WTC11 (cell line): ENCODE data around the gene TMEM8B. TPM values are rescaled to one million over a fixed set of nuclear protein-coding genes. Genes with fewer than 3 reads are reported as not detected.
A peak's percentile ranks its signal among the peaks of the same experiment; 100 is the strongest.

Experiments used
- ATAC-seq: fragments of 200-7000 bp; cut with Tn5 transposase; 2 replicates; pipeline ENCODE4 v1.10.0; 2021; ENCODE audit warnings: mild to moderate bottlenecking, moderate library complexity
- CTCF ChIA-PET: fragments of 300-600 bp; sonication (Branson Sonifier 250); formaldehyde crosslinking; loops from one replicate; lab custom pipeline; 2021; ENCODE audit warnings: antibody characterized with exemption; lab: Charles Lee
- POLR2A ChIA-PET: fragments of 350-600 bp; sonication (Branson Sonifier 250); formaldehyde crosslinking; loops from one replicate; lab custom pipeline; 2021; ENCODE audit warnings: antibody characterized with exemption; lab: Charles Lee
- DNase-seq: peaks from one replicate; pipeline ENCODE4 v3.0.0; 2021; ENCODE audit warnings: low spot score
- H3K27ac Mint-ChIP-seq: 2 replicates; pipeline ENCODE4 v1.8.0; 2021; ENCODE audit warnings: mixed read lengths
- H3K27me3 Mint-ChIP-seq: 2 replicates; pipeline ENCODE4 v1.8.0; 2021; ENCODE audit warnings: low read depth, mild to moderate bottlenecking, moderate library complexity, mixed read lengths
- H3K36me3 Mint-ChIP-seq: 2 replicates; pipeline ENCODE4 v1.8.0; 2021; ENCODE audit warnings: mixed read lengths
- H3K4me1 Mint-ChIP-seq: 2 replicates; pipeline ENCODE4 v1.8.0; 2022; ENCODE audit warnings: mixed read lengths
- H3K4me3 Mint-ChIP-seq: 2 replicates; pipeline ENCODE4 v1.8.0; 2021; ENCODE audit warnings: mild to moderate bottlenecking, moderate library complexity, mixed read lengths
- H3K9me3 Mint-ChIP-seq: 2 replicates; pipeline ENCODE4 v1.8.0; 2021; ENCODE audit warnings: mixed read lengths
- ATF3 ChIP-seq: sonication (generic); formaldehyde crosslinking; conservative IDR thresholded peaks from 2 replicates; pipeline ENCODE4 v1.8.1; 2022; ENCODE audit warnings: mild to moderate bottlenecking, missing genetic modification reagents
- ATF6 ChIP-seq: sonication (generic); formaldehyde crosslinking; IDR thresholded peaks from 2 replicates; pipeline ENCODE4 v1.8.1; 2023; ENCODE audit warnings: mild to moderate bottlenecking, missing genetic modification reagents
- EMX1 ChIP-seq: fragments of 250-450 bp; sonication (Bioruptor Pico); IDR thresholded peaks from 2 replicates; pipeline ENCODE4 v1.8.0; 2021; ENCODE audit warnings: mild to moderate bottlenecking
- HMGA2 ChIP-seq: fragments of 250-450 bp; sonication (Bioruptor Pico); IDR thresholded peaks from 2 replicates; pipeline ENCODE4 v1.4.0; 2021; ENCODE audit warnings: mild to moderate bottlenecking, moderate library complexity
- HMGXB4 ChIP-seq: sonication (generic); formaldehyde crosslinking; IDR thresholded peaks from 2 replicates; pipeline ENCODE4 v1.8.1; 2023; ENCODE audit warnings: mild to moderate bottlenecking, moderate library complexity, missing genetic modification reagents
- IRF2 ChIP-seq: sonication (generic); formaldehyde crosslinking; IDR thresholded peaks from 2 replicates; pipeline ENCODE4 v1.8.0; 2022; ENCODE audit warnings: low read depth, missing genetic modification reagents, borderline replicate concordance
- JUN ChIP-seq: sonication (generic); formaldehyde crosslinking; IDR thresholded peaks from 2 replicates; pipeline ENCODE4 v1.8.0; 2023; ENCODE audit warnings: mild to moderate bottlenecking, missing genetic modification reagents
- KAT7 ChIP-seq: sonication (generic); formaldehyde crosslinking; IDR thresholded peaks from 2 replicates; pipeline ENCODE4 v1.8.1; 2023; ENCODE audit warnings: missing genetic modification reagents, mild to moderate bottlenecking, borderline replicate concordance
- NFATC4 ChIP-seq: fragments of 250-450 bp; sonication (Bioruptor Pico); IDR thresholded peaks from 2 replicates; pipeline ENCODE4 v1.9.0; 2021; ENCODE audit warnings: mild to moderate bottlenecking
- RORB ChIP-seq: fragments of 250-450 bp; sonication (Bioruptor Pico); IDR thresholded peaks from 2 replicates; pipeline ENCODE4 v1.9.0; 2021; ENCODE audit warnings: mild to moderate bottlenecking
- SMAD4 ChIP-seq: sonication (generic); formaldehyde crosslinking; IDR thresholded peaks from 2 replicates; pipeline ENCODE4 v1.8.0; 2022; ENCODE audit warnings: mild to moderate bottlenecking, missing genetic modification reagents
- SP1 ChIP-seq: sonication (generic); formaldehyde crosslinking; conservative IDR thresholded peaks from 2 replicates; pipeline ENCODE4 v1.8.1; 2022; ENCODE audit warnings: missing genetic modification reagents
- ZNF121 ChIP-seq: sonication (generic); formaldehyde crosslinking; IDR thresholded peaks from 2 replicates; pipeline ENCODE4 v1.8.0; 2023; ENCODE audit warnings: missing genetic modification reagents
- ZNF263 ChIP-seq: sonication (generic); formaldehyde crosslinking; IDR thresholded peaks from 2 replicates; pipeline ENCODE4 v1.8.1; 2022; ENCODE audit warnings: low read depth, mild to moderate bottlenecking, moderate library complexity, missing genetic modification reagents
- ZNF281 ChIP-seq: sonication (generic); formaldehyde crosslinking; IDR thresholded peaks from 2 replicates; pipeline ENCODE4 v1.8.0; 2023; ENCODE audit warnings: mild to moderate bottlenecking, missing genetic modification reagents
- ZNF396 ChIP-seq: fragments of 250-450 bp; sonication (Bioruptor Pico); IDR thresholded peaks from 2 replicates; pipeline ENCODE4 v1.8.0; 2021; ENCODE audit warnings: mild to moderate bottlenecking, moderate library complexity, borderline replicate concordance
- ZNF423 ChIP-seq: fragments of 250-450 bp; sonication (Bioruptor Pico); IDR thresholded peaks from 2 replicates; pipeline ENCODE4 v2.1.2; 2022; ENCODE audit warnings: mild to moderate bottlenecking, moderate library complexity
- ZNF671 ChIP-seq: fragments of 250-450 bp; sonication (Bioruptor Pico); IDR thresholded peaks from 2 replicates; pipeline ENCODE4 v1.8.0; 2021; ENCODE audit warnings: mild to moderate bottlenecking
- ZSCAN18 ChIP-seq: fragments of 250-450 bp; sonication (Bioruptor Pico); IDR thresholded peaks from 2 replicates; pipeline ENCODE4 v2.1.2; 2022; ENCODE audit warnings: mild to moderate bottlenecking, moderate library complexity
- total RNA-seq: library from RNA; stranded (reverse); gene quantifications from 3 replicates; pipeline ENCODE4 v1.2.3, GENCODE V29; 2021

The TMEM8B gene
- total RNA-seq, 1 experiment from 2014 or later = 9.5 TPM

GRCh38 chr9:35828716-35829083 is 328 bp upstream of the TMEM8B start, which contains the start of gene FAM221B:
Gene FAM221B, minus strand, starts transcription at chr9:35828732. Its CDS starts 2,571 bp downstream, at chr9:35826161.
- Mint-ChIP-seq H3K36me3 (no peaks in the 10 kb centered on the region), H3K27me3 (peaks cover 2% of the 10 kb centered on the region; the same call in 1 of the 2 replicates), H3K9me3 (no peaks in the 10 kb centered on the region), H3K4me1 (peaks cover 26% of the 10 kb centered on the region), H3K4me3 (peak within 1 kb of the TSS; percentile 75), H3K27ac (peak within 1 kb of the TSS; percentile 77)
- ATAC-seq = peak; percentile 52
- ChIA-PET POLR2A (interaction anchor here (0.6 to 1.0 kb wide), 4 partner anchors 15 to 290 kb away, joined by 3 to 5 read pairs (median 3); partner anchors contain the start of gene SPAG8), CTCF (interaction anchor here (0.6 to 2.7 kb wide), 19 partner anchors 11 to 225 kb away, joined by 3 to 27 read pairs (median 4); partner anchors contain the start of gene HINT2)
- TF ChIP-seq ZNF121 (0 out of 2 replicates have a peak, but pooled peaks have one; percentile 8), IRF2 (CRISPR knock-in tag) (no peak)
- peak; percentile 81 for DNase-seq

GRCh38 chr9:35829764-35830096 is 702 bp downstream of the TMEM8B start:
- Mint-ChIP-seq H3K4me1 (peaks cover 24% of the 10 kb centered on the region), H3K4me3 (peak overlapping the region; percentile 73), H3K27ac (peak overlapping the region; percentile 38; the same call in 1 of the 2 replicates), H3K36me3 (no peaks in the 10 kb centered on the region), H3K27me3 (peaks cover 2% of the 10 kb centered on the region; the same call in 1 of the 2 replicates), H3K9me3 (no peaks in the 10 kb centered on the region)
- ChIA-PET CTCF (interaction anchor here (1.8 to 2.7 kb wide), 5 partner anchors 16 to 81 kb away, joined by 7 to 22 read pairs (median 8); no protein-coding TSS in a partner anchor), POLR2A (no interaction called here)
- TF ChIP-seq ATF3 (CRISPR knock-in tag) = no peak
- TF ChIP-seq ZNF396 = no peak
- no peak for TF ChIP-seq ZNF281 (CRISPR knock-in tag)
- no peak for TF ChIP-seq NFATC4
- no peak for TF ChIP-seq ZNF263 (CRISPR knock-in tag)
- no peak for TF ChIP-seq ZNF423 (CRISPR knock-in tag)
- TF ChIP-seq ZNF671 (CRISPR knock-in tag) = no peak
- no peak for TF ChIP-seq HMGXB4 (CRISPR knock-in tag)
- no peak for TF ChIP-seq SP1 (CRISPR knock-in tag)
- TF ChIP-seq ATF6 (CRISPR knock-in tag) = no peak
- TF ChIP-seq EMX1 (CRISPR knock-in tag) = no peak
- no peak for TF ChIP-seq RORB (CRISPR knock-in tag)
- TF ChIP-seq SMAD4 (CRISPR knock-in tag) = no peak
- TF ChIP-seq KAT7 (CRISPR knock-in tag) = no peak
- TF ChIP-seq ZSCAN18 (CRISPR knock-in tag) = no peak
- TF ChIP-seq JUN (CRISPR knock-in tag) = no peak
- no peak for TF ChIP-seq HMGA2
- no peak for ATAC-seq
- no peak for DNase-seq
